CD14-positive monocyte (primary cell): ENCODE results near the gene CHP2. TPM values are rescaled to one million over a fixed set of nuclear protein-coding genes. Genes with fewer than 3 reads are reported as not detected.

Experiments used
- DNase-seq, 3 donors: peaks; one replicate each; pipeline ENCODE4 v3.0.0-alpha.2; 2011 to 2022
- H2AFZ ChIP-seq: 2 replicates; pipeline ENCODE4 v1.6.0; 2012; ENCODE audit warnings: mild to moderate bottlenecking, low read depth, low read length, inconsistent platforms; ENCODE audit not compliant: insufficient read depth, poor library complexity, severe bottlenecking
- H3K27ac ChIP-seq, 2 donors: 1 replicate in 1 of 2; 2 replicates in 1 of 2; pipeline ENCODE4 v1.5.1; 2012 to 2013; ENCODE audit warnings: low read length in 2 of 2, control low read depth in 1 of 2, inconsistent platforms in 1 of 2, low read depth in 1 of 2, mild to moderate bottlenecking in 1 of 2
- H3K27me3 ChIP-seq, 2 donors: one replicate each; pipeline versions ENCODE4 v1.6.0 to v1.6.1; 2011 to 2013; ENCODE audit warnings: low read length in 2 of 2; ENCODE audit not compliant: control insufficient read depth in 2 of 2, insufficient read depth in 2 of 2
- H3K36me3 ChIP-seq, 2 donors: replicated peaks in 1 of 2; 1 replicate in 1 of 2; 2 replicates in 1 of 2; pipeline versions ENCODE4 v1.5.1 to v1.6.1; 2012 to 2013; ENCODE audit warnings: low read length in 2 of 2, control low read depth in 1 of 2, inconsistent platforms in 1 of 2, mild to moderate bottlenecking in 1 of 2; ENCODE audit not compliant: insufficient read depth in 2 of 2, control insufficient read depth in 1 of 2
- H3K4me1 ChIP-seq, 2 donors: 1 replicate in 1 of 2; 2 replicates in 1 of 2; pipeline versions ENCODE4 v1.5.1 to v1.6.1; 2012 to 2013; ENCODE audit warnings: low read length in 2 of 2, control low read depth in 1 of 2, inconsistent platforms in 1 of 2, mild to moderate bottlenecking in 1 of 2, moderate library complexity in 1 of 2; ENCODE audit not compliant: insufficient read depth in 2 of 2, control insufficient read depth in 1 of 2
- H3K4me2 ChIP-seq: replicated peaks from 2 replicates; pipeline ENCODE3; 2012; ENCODE audit warnings: low read length, moderate library complexity, mild to moderate bottlenecking; ENCODE audit not compliant: poor library complexity, severe bottlenecking; ENCODE audit errors: extremely low read depth
- H3K4me3 ChIP-seq, 3 experiments: fragments of 200-600 bp in 1 of 3; sonication (generic) in 1 of 3; replicated peaks in 1 of 3; 1 replicate in 2 of 3; 2 replicates in 1 of 3; pipeline ENCODE4 v1.5.1; 2011 to 2013; ENCODE audit warnings: low read length in 3 of 3, mild to moderate bottlenecking in 3 of 3, control low read depth in 2 of 3, low read depth in 2 of 3, inconsistent platforms in 1 of 3, moderate library complexity in 1 of 3
- H3K79me2 ChIP-seq: 2 replicates; pipeline ENCODE4 v1.6.0; 2012; ENCODE audit warnings: mild to moderate bottlenecking, control low read depth, inconsistent platforms, low read length, moderate library complexity; ENCODE audit not compliant: insufficient read depth
- H3K9ac ChIP-seq: 2 replicates; pipeline ENCODE4 v1.6.0; 2017; ENCODE audit warnings: low read length, mild to moderate bottlenecking; ENCODE audit not compliant: insufficient read depth, poor library complexity, severe bottlenecking
- H3K9me3 ChIP-seq, 2 donors: replicated peaks in 1 of 2; 1 replicate in 1 of 2; 2 replicates in 1 of 2; pipeline versions ENCODE4 v1.5.1 to v1.6.1; 2012 to 2013; ENCODE audit warnings: low read length in 2 of 2, control low read depth in 1 of 2; ENCODE audit not compliant: control insufficient read depth in 1 of 2, insufficient read depth in 1 of 2
- H4K20me1 ChIP-seq: 2 replicates; pipeline ENCODE4 v1.6.0; 2012; ENCODE audit warnings: mild to moderate bottlenecking, low read length, control low read depth, moderate library complexity; ENCODE audit not compliant: insufficient read depth
- H3K27ac Mint-ChIP-seq, 7 donors: one replicate each; pipeline ENCODE4 v1.8.0; 2020; ENCODE audit warnings: mild to moderate bottlenecking in 7 of 7, mixed read lengths in 7 of 7, moderate library complexity in 6 of 7, inconsistent platforms in 2 of 7
- H3K27me3 Mint-ChIP-seq, 3 donors: one replicate each; pipeline ENCODE4 v1.8.0; 2021 to 2022; ENCODE audit warnings: low read depth in 3 of 3, mild to moderate bottlenecking in 3 of 3, mixed read lengths in 3 of 3, moderate library complexity in 3 of 3, inconsistent platforms in 1 of 3
- H3K36me3 Mint-ChIP-seq, 2 donors: one replicate each; pipeline ENCODE4 v1.8.0; 2020; ENCODE audit warnings: mixed read lengths in 2 of 2, inconsistent platforms in 1 of 2, mild to moderate bottlenecking in 1 of 2
- H3K4me1 Mint-ChIP-seq: one replicate; pipeline ENCODE4 v1.8.0; 2020; ENCODE audit warnings: mild to moderate bottlenecking, mixed read lengths
- H3K4me3 Mint-ChIP-seq, 2 donors: one replicate each; pipeline ENCODE4 v1.8.0; 2020; ENCODE audit warnings: mild to moderate bottlenecking in 2 of 2, mixed read lengths in 2 of 2, moderate library complexity in 1 of 2
- H3K9me3 Mint-ChIP-seq, 7 donors: one replicate each; pipeline ENCODE4 v1.8.0; 2020 to 2022; ENCODE audit warnings: mixed read lengths in 7 of 7, mild to moderate bottlenecking in 6 of 7, moderate library complexity in 6 of 7, inconsistent platforms in 2 of 7
- CTCF ChIP-seq: fragments of 200-600 bp; IDR thresholded peaks from one replicate; pipeline ENCODE4 v1.8.0; 2022; ENCODE audit warnings: antibody characterized with exemption, mild to moderate bottlenecking
- WGBS: methylation state at CpG from one replicate; pipeline ENCODE4 v1.1.5; 2013; ENCODE audit warnings: missing lambda C conversion rate; ENCODE audit not compliant: insufficient coverage; 5-methylcytosine and 5-hydroxymethylcytosine counted together
- intact Hi-C, 2 donors: fragments of 100-400 bp; cut with micrococcal nuclease; formaldehyde crosslinking; loops; one replicate each; pipeline versions ENCODE4 v1.15.0 to v1.15.1; 2023
- polyA plus RNA-seq, 3 donors: library from polyadenylated mRNA; depleted of rRNA in 1 of 3; unstranded in 2 of 3; stranded (reverse) in 1 of 3; fragments of 300-500 nt in 2 of 3; fragments of >200 nt in 1 of 3; fragmentation: Illumina TruSeq in 2 of 3; gene quantifications; 1 replicate in 2 of 3; 2 replicates in 1 of 3; pipeline ENCODE4 v1.2.3, GENCODE V29; 2012 to 2021

The CHP2 gene
- polyA plus RNA-seq, 3 donors: not detected

- no peaks in the 10 kb centered on the region for H3K4me1 Mint-ChIP-seq
- DNase-seq: no peak
- peaks cover 9 to 18% (median 14%) of the 10 kb centered on the region in 3 donors for H3K27me3 Mint-ChIP-seq
- Histone ChIP-seq H2AFZ (no peak overlapping the region), H3K27me3 (peaks cover 5 to 8% of the 10 kb centered on the region in 2 donors), H3K4me3 (no peak overlapping the region), H3K9me3 (no peaks in the 10 kb centered on the region), H4K20me1 (no peaks in the 10 kb centered on the region), H3K9ac (no peak overlapping the region), H3K79me2 (no peaks in the 10 kb centered on the region), H3K36me3 (no peaks in the 10 kb centered on the region), H3K4me2 (no peak overlapping the region), H3K4me1 (no peaks in the 10 kb centered on the region), H3K27ac (no peak overlapping the region)
- WGBS: 83% methylated on average over 2 of the region's 2 CpGs
- H3K4me3 Mint-ChIP-seq: no peak overlapping the region
- no peak overlapping the region for H3K27ac Mint-ChIP-seq
- intact Hi-C loops: no loop called here
- H3K36me3 Mint-ChIP-seq: no peaks in the 10 kb centered on the region
- no peak for TF ChIP-seq CTCF
- H3K9me3 Mint-ChIP-seq: peaks cover 0 to 3% (median 0%) of the 10 kb centered on the region in 7 donors
Measured at GRCh38 chr16:23773339-23773738, 18.5 kb downstream of the CHP2 start.

- Histone ChIP-seq H3K4me3 (no peak overlapping the region), H3K9ac (no peak overlapping the region), H4K20me1 (no peaks in the 10 kb centered on the region), H3K4me2 (no peak overlapping the region), H3K27ac (no peak overlapping the region), H3K79me2 (no peaks in the 10 kb centered on the region), H3K9me3 (peaks cover 0 to 7% of the 10 kb centered on the region in 2 donors), H2AFZ (no peak overlapping the region), H3K27me3 (peaks cover 18 to 36% of the 10 kb centered on the region in 2 donors), H3K4me1 (no peaks in the 10 kb centered on the region), H3K36me3 (no peaks in the 10 kb centered on the region)
- peaks cover 40 to 63% (median 45%) of the 10 kb centered on the region in 3 donors for H3K27me3 Mint-ChIP-seq
- intact Hi-C loops: no loop called here
- no peak overlapping the region for H3K27ac Mint-ChIP-seq
- DNase-seq: no peak
- H3K9me3 Mint-ChIP-seq: peaks cover 0 to 13% (median 9%) of the 10 kb centered on the region in 7 donors
- no peaks in the 10 kb centered on the region for H3K4me1 Mint-ChIP-seq
- no peak for TF ChIP-seq CTCF
- no peaks in the 10 kb centered on the region for H3K36me3 Mint-ChIP-seq
- H3K4me3 Mint-ChIP-seq: peak overlapping the region in 1 of 2 donors; percentile 8
- no CpG with 5 or more reads among the region's 1 CpG for WGBS
Measured at GRCh38 chr16:23781176-23781575, 26.4 kb downstream of the CHP2 start.
